RWPE2 (cell line): ENCODE data around the gene DGKI.

ENCODE experiments used
- ATAC-seq: fragments of 200-7000 bp; cut with Tn5 transposase; 3 replicates; pipeline ENCODE4 v1.9.1; 2021; ENCODE audit warnings: low read depth
- DNase-seq: peaks from one replicate; pipeline ENCODE4 v3.0.0-alpha.2; 2020; ENCODE audit warnings: low spot score
- H3K27ac ChIP-seq: fragments of 450-650 bp; 2 replicates; pipeline ENCODE4 v1.5.1; 2017; ENCODE audit warnings: mild to moderate bottlenecking; ENCODE audit not compliant: poor library complexity, severe bottlenecking
- H3K27me3 ChIP-seq: fragments of 250-450 bp; sonication (Bioruptor Pico); 2 replicates; pipeline ENCODE4 v1.5.1; 2021; ENCODE audit warnings: mild to moderate bottlenecking, moderate library complexity; ENCODE audit not compliant: insufficient read depth, poor library complexity, severe bottlenecking
- H3K36me3 ChIP-seq: fragments of 250-450 bp; sonication (Bioruptor Pico); 2 replicates; pipeline ENCODE4 v1.5.1; 2020; ENCODE audit warnings: low read depth, mild to moderate bottlenecking, moderate library complexity
- H3K4me1 ChIP-seq: fragments of 250-450 bp; sonication (Bioruptor Pico); 2 replicates; pipeline ENCODE4 v1.5.1; 2021; ENCODE audit warnings: mild to moderate bottlenecking, moderate library complexity; ENCODE audit not compliant: insufficient read depth, poor library complexity, severe bottlenecking
- H3K4me3 ChIP-seq: fragments of 250-450 bp; sonication (Bioruptor Pico); 2 replicates; pipeline ENCODE4 v1.5.1; 2021; ENCODE audit warnings: mild to moderate bottlenecking, moderate library complexity; ENCODE audit not compliant: severe bottlenecking
- H3K9me3 ChIP-seq: fragments of 250-450 bp; sonication (Bioruptor Pico); 2 replicates; pipeline ENCODE4 v1.5.1; 2021; ENCODE audit warnings: mild to moderate bottlenecking, moderate library complexity; ENCODE audit not compliant: severe bottlenecking
- TF ChIP-seq, protein P1 (sequence below): fragments of 450-650 bp; IDR thresholded peaks from one replicate; pipeline ENCODE4 v1.5.1; 2017; ENCODE audit warnings: mild to moderate bottlenecking, moderate library complexity; ENCODE audit not compliant: poor library complexity, severe bottlenecking

DGKI gene

DNA sequence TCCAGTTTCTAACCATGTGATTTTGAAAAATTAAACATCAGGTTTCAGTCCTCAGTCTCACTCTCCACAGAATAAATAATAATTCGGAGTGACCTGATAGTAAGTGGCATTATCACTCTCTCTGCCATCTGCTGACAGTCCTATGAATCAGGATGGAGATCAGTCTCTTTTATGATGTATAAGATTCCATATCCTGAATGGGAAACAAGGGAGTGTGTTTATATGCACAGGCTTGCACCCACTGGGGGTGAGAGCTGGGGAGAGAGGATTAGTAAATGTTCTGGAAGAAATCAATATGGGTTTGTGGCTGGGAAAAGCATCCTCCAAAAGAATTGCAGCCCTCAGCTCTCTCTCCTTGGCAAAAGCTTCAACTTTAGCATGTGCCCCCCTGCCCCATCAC lies 45.3 kb downstream of the DGKI start:
- TF ChIP-seq, protein P1, sequence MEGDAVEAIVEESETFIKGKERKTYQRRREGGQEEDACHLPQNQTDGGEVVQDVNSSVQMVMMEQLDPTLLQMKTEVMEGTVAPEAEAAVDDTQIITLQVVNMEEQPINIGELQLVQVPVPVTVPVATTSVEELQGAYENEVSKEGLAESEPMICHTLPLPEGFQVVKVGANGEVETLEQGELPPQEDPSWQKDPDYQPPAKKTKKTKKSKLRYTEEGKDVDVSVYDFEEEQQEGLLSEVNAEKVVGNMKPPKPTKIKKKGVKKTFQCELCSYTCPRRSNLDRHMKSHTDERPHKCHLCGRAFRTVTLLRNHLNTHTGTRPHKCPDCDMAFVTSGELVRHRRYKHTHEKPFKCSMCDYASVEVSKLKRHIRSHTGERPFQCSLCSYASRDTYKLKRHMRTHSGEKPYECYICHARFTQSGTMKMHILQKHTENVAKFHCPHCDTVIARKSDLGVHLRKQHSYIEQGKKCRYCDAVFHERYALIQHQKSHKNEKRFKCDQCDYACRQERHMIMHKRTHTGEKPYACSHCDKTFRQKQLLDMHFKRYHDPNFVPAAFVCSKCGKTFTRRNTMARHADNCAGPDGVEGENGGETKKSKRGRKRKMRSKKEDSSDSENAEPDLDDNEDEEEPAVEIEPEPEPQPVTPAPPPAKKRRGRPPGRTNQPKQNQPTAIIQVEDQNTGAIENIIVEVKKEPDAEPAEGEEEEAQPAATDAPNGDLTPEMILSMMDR, result no peak
- Histone ChIP-seq H3K9me3 (no peaks in the 10 kb centered on the region), H3K4me3 (no peak overlapping the region), H3K4me1 (no peaks in the 10 kb centered on the region), H3K27ac (no peak overlapping the region), H3K36me3 (no peaks in the 10 kb centered on the region), H3K27me3 (no peaks in the 10 kb centered on the region)
- ATAC-seq, result no peak
- no peak for DNase-seq

DNA sequence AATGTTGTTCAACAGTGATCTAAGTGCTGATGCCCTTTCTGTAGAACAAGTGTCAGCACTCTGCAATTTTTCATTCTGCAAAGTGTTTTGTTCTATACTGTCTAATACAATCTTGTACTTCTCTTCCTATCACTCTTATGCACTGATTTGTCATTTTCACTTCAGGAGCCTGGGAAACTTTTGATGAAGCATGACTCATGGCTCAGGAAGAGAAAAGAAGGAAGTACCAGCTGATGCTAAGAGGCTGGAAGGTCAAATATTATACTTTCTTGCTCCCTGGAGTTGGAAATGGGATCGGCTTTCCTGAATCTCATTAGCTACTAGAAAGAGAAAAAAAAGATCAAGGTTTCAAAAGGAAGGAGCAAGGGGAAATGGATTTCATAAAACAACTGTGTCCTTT lies 45.8 kb downstream of the DGKI start:
- no peaks in the 10 kb centered on the region for H3K27me3 ChIP-seq
- no peaks in the 10 kb centered on the region for H3K4me1 ChIP-seq
- ATAC-seq (peak; percentile 49; the same call in 1 of the 3 replicates), DNase-seq (no peak)
- TF ChIP-seq, protein P1, result no peak
- no peaks in the 10 kb centered on the region for H3K9me3 ChIP-seq
- H3K4me3 ChIP-seq, result no peak overlapping the region
- no peak overlapping the region for H3K27ac ChIP-seq
- H3K36me3 ChIP-seq, result no peaks in the 10 kb centered on the region

DNA sequence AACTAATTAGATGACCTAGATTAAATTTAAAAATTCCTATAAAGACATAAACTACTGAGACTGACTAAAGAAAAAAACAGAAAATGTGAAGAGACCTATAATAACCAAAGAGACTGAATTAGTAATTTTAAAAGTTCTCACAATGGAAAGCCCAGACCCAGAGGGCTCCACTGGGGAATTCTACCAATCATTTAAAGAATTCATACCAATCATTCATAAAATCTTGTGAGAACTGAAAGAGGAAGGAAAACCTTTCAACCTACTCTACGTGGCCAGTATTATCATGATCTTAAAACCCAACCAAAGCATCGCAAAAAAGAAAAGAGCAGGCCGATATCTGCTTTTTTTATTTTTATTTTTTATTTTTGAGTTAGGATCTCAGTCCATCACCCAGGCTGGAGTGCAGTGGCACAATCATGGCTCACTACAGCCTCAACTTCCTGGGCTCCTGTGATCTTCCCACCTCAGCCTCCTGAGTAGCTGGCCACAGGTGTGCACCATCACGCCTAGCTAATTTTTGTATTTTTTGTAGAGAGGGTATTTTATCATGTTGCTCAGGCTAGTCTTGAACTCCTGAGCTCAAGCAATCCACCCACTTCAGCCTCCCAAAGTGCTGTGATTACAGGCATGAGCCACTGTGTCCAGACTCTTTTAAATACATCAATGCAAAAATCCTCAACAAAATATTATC lies 48.6 kb downstream of the DGKI start:
- H3K9me3 ChIP-seq, result no peaks in the 10 kb centered on the region
- no peaks in the 10 kb centered on the region for H3K4me1 ChIP-seq
- H3K4me3 ChIP-seq, result no peak overlapping the region
- no peak overlapping the region for H3K27ac ChIP-seq
- H3K36me3 ChIP-seq, result no peaks in the 10 kb centered on the region
- no peaks in the 10 kb centered on the region for H3K27me3 ChIP-seq
- no peak for ATAC-seq
- no peak for DNase-seq
- TF ChIP-seq, protein P1, result no peak

DNA sequence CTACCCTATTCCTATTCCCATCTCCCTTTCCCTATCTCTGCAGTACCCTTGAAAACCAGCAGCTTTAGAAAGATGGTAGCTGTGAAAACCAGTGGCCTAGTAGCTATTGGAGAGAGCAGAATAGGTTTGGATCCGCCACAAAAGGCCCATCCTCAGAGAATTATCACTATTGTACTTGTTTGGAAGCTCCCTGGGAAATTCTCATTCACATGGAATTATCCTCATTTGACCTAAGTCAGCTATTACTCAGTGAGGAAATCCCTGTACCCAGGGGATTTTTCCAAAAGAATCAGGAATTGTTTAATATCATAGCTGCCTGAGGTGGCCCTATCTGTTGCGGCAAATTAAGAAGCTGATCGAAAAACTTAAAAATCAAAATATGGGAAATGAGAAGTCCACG lies 51.6 kb downstream of the DGKI start:
- H3K4me3 ChIP-seq, result no peak overlapping the region
- H3K27ac ChIP-seq, result no peak overlapping the region
- TF ChIP-seq, protein P1, result no peak
- ATAC-seq (no peak), DNase-seq (no peak)
- no peaks in the 10 kb centered on the region for H3K36me3 ChIP-seq
- no peaks in the 10 kb centered on the region for H3K4me1 ChIP-seq
- no peaks in the 10 kb centered on the region for H3K9me3 ChIP-seq
- no peaks in the 10 kb centered on the region for H3K27me3 ChIP-seq

DNA sequence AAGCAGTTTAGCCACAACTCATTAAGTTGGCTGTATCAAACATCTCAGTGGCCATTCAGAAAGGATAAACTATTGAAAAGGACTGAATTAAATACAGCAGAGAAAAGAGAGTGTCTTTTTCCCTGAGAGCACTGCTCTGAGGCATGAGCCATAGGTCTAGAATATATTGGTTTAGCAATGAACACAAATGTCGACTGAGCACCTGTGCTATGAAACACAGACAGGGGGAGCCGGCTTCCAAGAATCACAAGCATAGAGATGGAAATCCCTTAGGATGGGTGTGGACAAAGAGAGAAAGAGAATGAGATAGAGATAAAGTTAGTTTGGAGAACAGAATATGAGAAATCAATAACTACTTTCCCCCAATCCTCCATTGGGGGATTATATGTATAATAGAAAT lies 54.8 kb downstream of the DGKI start:
- Histone ChIP-seq H3K4me3 (no peak overlapping the region), H3K9me3 (no peaks in the 10 kb centered on the region), H3K27me3 (no peaks in the 10 kb centered on the region), H3K4me1 (no peaks in the 10 kb centered on the region), H3K36me3 (no peaks in the 10 kb centered on the region), H3K27ac (no peak overlapping the region)
- TF ChIP-seq, protein P1, result no peak
- ATAC-seq (no peak), DNase-seq (no peak)
